CD1c-positive myeloid dendritic cell (primary cell): ENCODE results near the gene RNF151.

Experiments used
- DNase-seq: peaks from one replicate; pipeline ENCODE4 v3.0.0-alpha.2; 2016; ENCODE audit errors: extremely low spot score

RNF151 gene

GRCh38 chr16:1991588-1991947 is 24.9 kb downstream of the RNF151 start:
- no peak for DNase-seq

- peak; percentile 98 for DNase-seq
Measured at GRCh38 chr16:1991948-1992703, 25.5 kb downstream of the RNF151 start.

GRCh38 chr16:1992704-1993317 is 26.2 kb downstream of the RNF151 start:
- DNase-seq, result no peak

GRCh38 chr16:1993731-1994131 is 27.1 kb downstream of the RNF151 start:
- no peak for DNase-seq

- no peak for DNase-seq
Measured at GRCh38 chr16:1997494-1998359, 31.1 kb downstream of the RNF151 start.

GRCh38 chr16:1998360-1998835 is 31.7 kb downstream of the RNF151 start:
- DNase-seq, result no peak

- no peak for DNase-seq
Measured at GRCh38 chr16:1998852-1999801, 32.5 kb downstream of the RNF151 start.

- no peak for DNase-seq
Measured at GRCh38 chr16:1999866-2000514, 33.3 kb downstream of the RNF151 start.

GRCh38 chr16:2001035-2001434 is 34.4 kb downstream of the RNF151 start:
- no peak for DNase-seq

GRCh38 chr16:2001456-2002355 is 35.0 kb downstream of the RNF151 start:
- no peak for DNase-seq

GRCh38 chr16:2002406-2003230 is 36.0 kb downstream of the RNF151 start:
- DNase-seq, result no peak

GRCh38 chr16:2003231-2003826 is 36.7 kb downstream of the RNF151 start:
- DNase-seq, result no peak

GRCh38 chr16:2003827-2004641 is 37.4 kb downstream of the RNF151 start:
- DNase-seq, result peak; percentile 95

GRCh38 chr16:2004795-2005517 is 38.3 kb downstream of the RNF151 start:
- DNase-seq, result no peak

GRCh38 chr16:2005646-2006045 is 39.0 kb downstream of the RNF151 start:
- no peak for DNase-seq

GRCh38 chr16:2006317-2006716 is 39.7 kb downstream of the RNF151 start:
- DNase-seq, result no peak
